ENCODE data around the gene SERPINB6. TPM values are rescaled to one million over a fixed set of nuclear protein-coding genes. Genes with fewer than 3 reads are reported as not detected.
"Not testable (repeated sequence)": the region's sequence is repeated elsewhere in the genome, so short reads cannot be mapped to it uniquely, and the experiment has no call there.

SERPINB6 gene
- total and polyA plus RNA-seq, 5 donors: 172 to 265 (median 201) TPM

GRCh38 chr6:3013486-3013885 is 42.1 kb upstream of the SERPINB6 start:
- H3K9me3 ChIP-seq (ENCODE audit: control insufficient read depth, low read length): peaks cover 3% of the 10 kb centered on the region
- no peaks in the 10 kb centered on the region for H3K4me1 ChIP-seq (ENCODE audit: control insufficient read depth, insufficient read depth, low read length)
- DNase-seq: peak in 1 of 3 donors; percentile 49
- no peaks in the 10 kb centered on the region for H3K27me3 ChIP-seq (ENCODE audit: control insufficient read depth, insufficient read depth)
- H3K4me3 ChIP-seq (ENCODE audit: low read length): no peak overlapping the region
- WGBS: 79% methylated on average over 2 of the region's 2 CpGs
- peak; percentile 25 to 27 for ATAC-seq
- intact Hi-C loops (cut with DNase I): no loop called here
- H3K27ac ChIP-seq (ENCODE audit: low read length): no peak overlapping the region

DNA sequence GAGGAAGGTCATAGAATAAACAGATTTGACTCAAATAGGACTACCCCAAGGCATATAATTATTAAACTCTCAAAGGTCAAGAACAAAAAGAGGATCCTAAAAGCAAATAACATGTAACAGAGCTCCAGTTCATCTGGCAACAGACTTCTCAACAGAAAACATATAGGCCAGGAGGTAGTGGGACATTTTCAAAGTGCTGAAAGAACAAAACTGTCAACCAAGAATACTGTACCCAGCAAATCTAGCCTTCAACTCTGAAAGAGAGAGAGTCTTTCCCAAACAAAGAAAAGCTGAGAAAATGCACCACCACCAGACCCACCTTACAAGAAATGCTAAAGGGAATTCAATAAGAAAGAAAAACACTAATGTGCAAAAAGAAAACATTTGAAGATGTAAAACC is 40.2 kb upstream of the SERPINB6 start:
- ATAC-seq: no peak
- no peaks in the 10 kb centered on the region for H3K27me3 ChIP-seq (ENCODE audit: control insufficient read depth, insufficient read depth)
- no peak overlapping the region for H3K4me3 ChIP-seq (ENCODE audit: low read length)
- H3K27ac ChIP-seq (ENCODE audit: low read length): no peak overlapping the region
- peaks cover 3% of the 10 kb centered on the region for H3K9me3 ChIP-seq (ENCODE audit: control insufficient read depth, low read length)
- no peaks in the 10 kb centered on the region for H3K4me1 ChIP-seq (ENCODE audit: control insufficient read depth, insufficient read depth, low read length)
- DNase-seq: no peak
- intact Hi-C loops (cut with DNase I): no loop called here

GRCh38 chr6:3011158-3011557 is 39.8 kb upstream of the SERPINB6 start:
- ATAC-seq (no peak), DNase-seq (no peak)
- Histone ChIP-seq H3K27ac (ENCODE audit: low read length) (no peak overlapping the region), H3K4me1 (ENCODE audit: control insufficient read depth, insufficient read depth, low read length) (no peaks in the 10 kb centered on the region), H3K4me3 (ENCODE audit: low read length) (no peak overlapping the region), H3K9me3 (ENCODE audit: control insufficient read depth, low read length) (peaks cover 3% of the 10 kb centered on the region), H3K27me3 (ENCODE audit: control insufficient read depth, insufficient read depth) (no peaks in the 10 kb centered on the region)
- intact Hi-C loops (cut with DNase I): no loop called here

- DNase-seq (no peak), ATAC-seq (no peak)
- peaks cover 3% of the 10 kb centered on the region for H3K9me3 ChIP-seq (ENCODE audit: control insufficient read depth, low read length)
- WGBS: 66% methylated on average over 3 of the region's 3 CpGs
- no peaks in the 10 kb centered on the region for H3K4me1 ChIP-seq (ENCODE audit: control insufficient read depth, insufficient read depth, low read length)
- H3K4me3 ChIP-seq (ENCODE audit: low read length): no peak overlapping the region
- no peaks in the 10 kb centered on the region for H3K27me3 ChIP-seq (ENCODE audit: control insufficient read depth, insufficient read depth)
- H3K27ac ChIP-seq (ENCODE audit: low read length): no peak overlapping the region
- intact Hi-C loops (cut with DNase I): no loop called here
Measured at GRCh38 chr6:3009930-3010329, 38.6 kb upstream of the SERPINB6 start.

DNA sequence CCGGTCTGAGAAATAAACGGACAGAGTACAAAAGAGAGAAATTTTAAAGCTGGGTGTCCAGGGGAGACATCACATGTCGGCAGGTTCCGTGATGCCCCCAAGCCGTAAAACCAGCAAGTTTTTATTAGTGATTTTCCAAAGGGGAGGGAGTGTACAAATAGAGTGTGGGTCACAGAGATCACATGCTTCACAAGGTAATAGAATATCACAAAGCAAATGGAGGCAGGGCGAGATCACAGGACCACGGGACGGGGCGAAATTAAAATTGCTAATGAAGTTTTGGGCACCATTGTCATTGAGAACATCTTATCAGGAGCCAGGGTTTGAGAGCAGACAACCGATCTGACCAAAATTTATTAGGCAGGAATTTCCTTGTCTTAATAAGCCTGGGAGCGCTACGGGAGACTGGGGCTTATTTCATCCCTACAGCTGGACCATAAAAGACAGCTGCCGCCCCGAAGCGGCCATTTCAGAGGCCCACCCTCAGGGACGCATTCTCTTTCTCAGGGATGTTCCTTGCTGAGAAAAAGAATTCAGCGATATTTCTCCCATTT is 37.4 kb upstream of the SERPINB6 start:
- H3K9me3 ChIP-seq (ENCODE audit: control insufficient read depth, low read length); intact Hi-C loops (cut with DNase I); H3K27me3 ChIP-seq (ENCODE audit: control insufficient read depth, insufficient read depth); DNase-seq; H3K4me1 ChIP-seq (ENCODE audit: control insufficient read depth, insufficient read depth, low read length); H3K27ac ChIP-seq (ENCODE audit: low read length); H3K4me3 ChIP-seq (ENCODE audit: low read length); ATAC-seq: not testable (repeated sequence)
- 97% methylated on average over 17 of the region's 17 CpGs for WGBS

DNA sequence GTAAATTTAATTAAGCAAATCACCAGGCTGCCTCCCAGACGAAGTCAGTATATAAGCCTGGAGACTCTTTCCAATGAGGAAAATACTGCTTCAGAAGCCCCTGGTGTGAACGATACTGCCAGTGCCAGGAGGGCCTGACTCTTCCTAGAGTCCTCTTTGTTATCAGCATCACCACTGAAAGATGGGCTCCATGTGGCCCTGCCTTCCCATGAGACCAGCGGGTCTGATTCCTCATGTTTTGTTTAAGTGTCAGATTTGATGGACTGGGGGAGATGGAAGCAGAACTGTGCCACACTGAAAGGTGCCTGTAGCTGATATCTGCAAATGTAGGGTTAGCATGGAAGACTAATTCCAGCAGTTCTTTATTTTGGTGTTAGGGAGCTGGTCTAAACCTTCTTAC is 36.2 kb upstream of the SERPINB6 start:
- ATAC-seq (no peak), DNase-seq (no peak)
- Histone ChIP-seq H3K27me3 (ENCODE audit: control insufficient read depth, insufficient read depth) (no peaks in the 10 kb centered on the region), H3K4me1 (ENCODE audit: control insufficient read depth, insufficient read depth, low read length) (peaks cover 2% of the 10 kb centered on the region), H3K27ac (ENCODE audit: low read length) (no peak overlapping the region), H3K9me3 (ENCODE audit: control insufficient read depth, low read length) (peaks cover 3% of the 10 kb centered on the region), H3K4me3 (ENCODE audit: low read length) (no peak overlapping the region)
- intact Hi-C loops (cut with DNase I): no loop called here
- WGBS: 87% methylated on average over 3 of the region's 3 CpGs

- no peak overlapping the region for H3K27ac ChIP-seq (ENCODE audit: low read length)
- 89% methylated on average over 5 of the region's 5 CpGs for WGBS
- no peaks in the 10 kb centered on the region for H3K27me3 ChIP-seq (ENCODE audit: control insufficient read depth, insufficient read depth)
- no peak overlapping the region for H3K4me3 ChIP-seq (ENCODE audit: low read length)
- intact Hi-C loops (cut with DNase I): no loop called here
- no peak for ATAC-seq
- peaks cover 3% of the 10 kb centered on the region for H3K9me3 ChIP-seq (ENCODE audit: control insufficient read depth, low read length)
- no peak for DNase-seq
- H3K4me1 ChIP-seq (ENCODE audit: control insufficient read depth, insufficient read depth, low read length): peaks cover 2% of the 10 kb centered on the region
Measured at GRCh38 chr6:3006476-3006875, 35.1 kb upstream of the SERPINB6 start.

- Histone ChIP-seq H3K9me3 (ENCODE audit: control insufficient read depth, low read length) (peaks cover 3% of the 10 kb centered on the region), H3K4me1 (ENCODE audit: control insufficient read depth, insufficient read depth, low read length) (peaks cover 2% of the 10 kb centered on the region), H3K27me3 (ENCODE audit: control insufficient read depth, insufficient read depth) (no peaks in the 10 kb centered on the region), H3K27ac (ENCODE audit: low read length) (no peak overlapping the region), H3K4me3 (ENCODE audit: low read length) (no peak overlapping the region)
- peak in 1 of 3 donors; percentile 28 for DNase-seq
- intact Hi-C loops (cut with DNase I): no loop called here
- WGBS: 94% methylated on average over 9 of the region's 9 CpGs
- no peak for ATAC-seq
Measured at GRCh38 chr6:3005874-3006273, 34.5 kb upstream of the SERPINB6 start.

GRCh38 chr6:3005077-3005476 is 33.7 kb upstream of the SERPINB6 start:
- intact Hi-C loops (cut with DNase I): no loop called here
- peaks cover 2% of the 10 kb centered on the region for H3K4me1 ChIP-seq (ENCODE audit: control insufficient read depth, insufficient read depth, low read length)
- no peak overlapping the region for H3K27ac ChIP-seq (ENCODE audit: low read length)
- no peaks in the 10 kb centered on the region for H3K9me3 ChIP-seq (ENCODE audit: control insufficient read depth, low read length)
- DNase-seq (no peak), ATAC-seq (no peak)
- H3K4me3 ChIP-seq (ENCODE audit: low read length): no peak overlapping the region
- no peaks in the 10 kb centered on the region for H3K27me3 ChIP-seq (ENCODE audit: control insufficient read depth, insufficient read depth)
- 96% methylated on average over 9 of the region's 9 CpGs for WGBS

DNA sequence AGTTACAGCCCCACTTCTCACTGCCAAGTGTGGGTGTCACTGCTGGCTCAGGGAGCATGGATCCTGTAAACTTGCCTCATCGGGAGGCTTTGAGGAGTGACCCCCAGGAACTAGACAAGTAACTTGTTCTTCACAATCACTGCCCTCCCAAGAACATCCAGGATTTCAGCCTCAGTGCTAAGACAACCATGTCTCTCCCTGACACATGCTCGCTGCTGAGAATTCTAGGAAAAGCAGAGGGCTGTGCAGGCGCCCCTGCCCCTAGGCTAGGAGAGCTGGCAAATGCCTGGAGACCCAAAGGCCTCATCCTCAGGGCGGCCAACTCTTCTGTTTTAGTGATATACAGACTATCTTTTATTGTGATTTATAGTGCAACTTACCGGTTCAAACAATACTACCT is 31.9 kb upstream of the SERPINB6 start:
- H3K9me3 ChIP-seq (ENCODE audit: control insufficient read depth, low read length); DNase-seq; ATAC-seq; H3K4me3 ChIP-seq (ENCODE audit: low read length); H3K27me3 ChIP-seq (ENCODE audit: control insufficient read depth, insufficient read depth); intact Hi-C loops (cut with DNase I); H3K4me1 ChIP-seq (ENCODE audit: control insufficient read depth, insufficient read depth, low read length); H3K27ac ChIP-seq (ENCODE audit: low read length): not testable (repeated sequence)
- whole genome bisulfite sequencing: 65% methylated on average over 4 of the region's 5 CpGs

DNA sequence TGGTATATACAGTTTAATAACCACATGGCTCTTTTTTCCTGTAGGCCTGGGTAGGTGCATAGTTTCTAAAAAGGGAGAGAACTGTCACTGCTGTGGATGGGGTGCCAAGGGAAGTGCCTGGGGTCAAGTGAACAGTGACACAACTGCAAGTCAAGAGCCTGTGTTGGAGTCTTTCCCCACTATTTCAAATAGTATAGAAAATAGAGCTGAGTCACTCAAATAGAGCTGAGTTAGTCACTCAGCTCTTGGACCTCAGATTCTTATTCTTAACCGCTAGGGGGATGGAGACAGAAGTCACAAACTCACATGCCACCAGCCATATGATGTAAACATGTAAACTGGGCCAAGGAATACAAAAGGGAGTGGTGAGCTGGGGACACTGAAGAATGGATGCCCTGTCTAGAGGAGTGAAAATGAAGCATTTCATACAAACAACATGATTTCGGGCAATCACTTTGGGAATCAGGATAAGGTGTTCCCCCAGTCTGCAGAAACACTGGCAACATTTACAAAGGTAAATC is 30.5 kb upstream of the SERPINB6 start:
- Histone ChIP-seq H3K4me1 (ENCODE audit: control insufficient read depth, insufficient read depth, low read length) (peaks cover 2% of the 10 kb centered on the region), H3K27ac (ENCODE audit: low read length) (no peak overlapping the region), H3K27me3 (ENCODE audit: control insufficient read depth, insufficient read depth) (no peaks in the 10 kb centered on the region), H3K9me3 (ENCODE audit: control insufficient read depth, low read length) (no peaks in the 10 kb centered on the region), H3K4me3 (ENCODE audit: low read length) (no peak overlapping the region)
- 33% methylated on average over 2 of the region's 2 CpGs for WGBS
- intact Hi-C loops (cut with DNase I): no loop called here
- DNase-seq: peak in 2 of 3 donors; percentile 15 to 32
- ATAC-seq: peak in 1 of 2 donors; percentile 18

All from right cardiac atrium (tissue), 5 donors.